ENCODE measurements around the gene AGBL5.
A peak's percentile ranks its signal among the peaks of the same experiment; 100 is the strongest.

AGBL5 gene

DNA sequence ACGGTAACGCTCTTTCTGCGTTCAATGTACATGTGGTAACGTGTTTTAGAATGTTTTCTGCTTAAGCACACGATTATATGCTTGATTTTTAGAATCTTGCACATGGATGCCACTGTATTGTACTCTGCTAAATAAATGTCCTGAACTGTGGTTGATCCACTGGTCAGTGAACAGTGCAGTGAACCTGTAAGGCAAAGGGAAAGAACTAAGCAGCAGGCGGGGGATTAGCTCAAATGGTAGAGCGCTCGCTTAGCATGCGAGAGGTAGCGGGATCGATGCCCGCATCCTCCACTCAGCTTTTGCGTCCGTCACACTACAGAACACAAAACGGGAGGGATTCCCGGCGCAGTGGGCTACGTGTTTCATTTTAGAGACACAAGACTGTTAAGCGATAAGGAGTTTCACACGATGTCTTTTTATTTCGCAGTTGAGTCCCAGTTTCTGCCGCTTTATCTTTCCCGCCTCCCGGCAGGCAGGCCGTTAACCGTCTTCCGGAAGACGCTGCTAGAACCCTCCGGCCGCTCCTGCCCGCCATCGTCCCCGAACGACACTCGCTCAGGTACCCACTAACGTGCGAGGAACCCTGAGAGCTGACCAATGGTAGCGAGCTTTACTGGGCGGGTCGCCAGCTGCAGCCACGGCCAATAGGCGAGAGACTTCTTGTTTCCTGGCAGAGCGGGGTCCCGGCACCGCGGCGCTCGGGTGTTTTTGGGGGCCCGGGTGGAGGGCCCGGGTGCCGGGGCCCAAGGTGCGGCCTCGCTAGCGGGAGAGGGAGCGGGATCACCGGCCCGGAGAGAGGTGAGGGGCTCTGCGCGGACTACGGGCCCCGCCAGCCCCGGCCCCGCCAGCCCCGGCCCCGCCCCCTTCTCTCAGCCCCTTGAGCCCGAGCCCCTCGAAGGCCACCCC is at the start of gene AGBL5 (continued):
- TF ChIP-seq ZNF24 (tag by site-specific recombination; IDR thresholded peaks at IDR 0.05) (peak; percentile 34; the same call in 1 of the 2 replicates), TCF7L2 (IDR thresholded peaks at IDR 0.05; ENCODE audit: borderline replicate concordance, low read depth, low read length) (no peak), ZNF157 (tag by site-specific recombination; IDR thresholded peaks at IDR 0.05) (no peak), FEZF1 (tag by site-specific recombination; IDR thresholded peaks at IDR 0.05) (peak; percentile 44; the same call in 1 of the 2 replicates), SALL2 (tag by site-specific recombination; IDR thresholded peaks at IDR 0.05; ENCODE audit: borderline replicate concordance) (no peak)
- TF ChIP-seq, protein P1, sequence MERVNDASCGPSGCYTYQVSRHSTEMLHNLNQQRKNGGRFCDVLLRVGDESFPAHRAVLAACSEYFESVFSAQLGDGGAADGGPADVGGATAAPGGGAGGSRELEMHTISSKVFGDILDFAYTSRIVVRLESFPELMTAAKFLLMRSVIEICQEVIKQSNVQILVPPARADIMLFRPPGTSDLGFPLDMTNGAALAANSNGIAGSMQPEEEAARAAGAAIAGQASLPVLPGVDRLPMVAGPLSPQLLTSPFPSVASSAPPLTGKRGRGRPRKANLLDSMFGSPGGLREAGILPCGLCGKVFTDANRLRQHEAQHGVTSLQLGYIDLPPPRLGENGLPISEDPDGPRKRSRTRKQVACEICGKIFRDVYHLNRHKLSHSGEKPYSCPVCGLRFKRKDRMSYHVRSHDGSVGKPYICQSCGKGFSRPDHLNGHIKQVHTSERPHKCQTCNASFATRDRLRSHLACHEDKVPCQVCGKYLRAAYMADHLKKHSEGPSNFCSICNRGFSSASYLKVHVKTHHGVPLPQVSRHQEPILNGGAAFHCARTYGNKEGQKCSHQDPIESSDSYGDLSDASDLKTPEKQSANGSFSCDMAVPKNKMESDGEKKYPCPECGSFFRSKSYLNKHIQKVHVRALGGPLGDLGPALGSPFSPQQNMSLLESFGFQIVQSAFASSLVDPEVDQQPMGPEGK (tag by site-specific recombination; IDR thresholded peaks at IDR 0.05), result 0 out of 2 replicates have a peak, but pooled peaks have one; percentile 14
- TF ChIP-seq, protein P2, sequence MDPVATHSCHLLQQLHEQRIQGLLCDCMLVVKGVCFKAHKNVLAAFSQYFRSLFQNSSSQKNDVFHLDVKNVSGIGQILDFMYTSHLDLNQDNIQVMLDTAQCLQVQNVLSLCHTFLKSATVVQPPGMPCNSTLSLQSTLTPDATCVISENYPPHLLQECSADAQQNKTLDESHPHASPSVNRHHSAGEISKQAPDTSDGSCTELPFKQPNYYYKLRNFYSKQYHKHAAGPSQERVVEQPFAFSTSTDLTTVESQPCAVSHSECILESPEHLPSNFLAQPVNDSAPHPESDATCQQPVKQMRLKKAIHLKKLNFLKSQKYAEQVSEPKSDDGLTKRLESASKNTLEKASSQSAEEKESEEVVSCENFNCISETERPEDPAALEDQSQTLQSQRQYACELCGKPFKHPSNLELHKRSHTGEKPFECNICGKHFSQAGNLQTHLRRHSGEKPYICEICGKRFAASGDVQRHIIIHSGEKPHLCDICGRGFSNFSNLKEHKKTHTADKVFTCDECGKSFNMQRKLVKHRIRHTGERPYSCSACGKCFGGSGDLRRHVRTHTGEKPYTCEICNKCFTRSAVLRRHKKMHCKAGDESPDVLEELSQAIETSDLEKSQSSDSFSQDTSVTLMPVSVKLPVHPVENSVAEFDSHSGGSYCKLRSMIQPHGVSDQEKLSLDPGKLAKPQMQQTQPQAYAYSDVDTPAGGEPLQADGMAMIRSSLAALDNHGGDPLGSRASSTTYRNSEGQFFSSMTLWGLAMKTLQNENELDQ (tag by site-specific recombination; IDR thresholded peaks at IDR 0.05; ENCODE audit: low read depth), result no peak
- TF ChIP-seq, protein P3, sequence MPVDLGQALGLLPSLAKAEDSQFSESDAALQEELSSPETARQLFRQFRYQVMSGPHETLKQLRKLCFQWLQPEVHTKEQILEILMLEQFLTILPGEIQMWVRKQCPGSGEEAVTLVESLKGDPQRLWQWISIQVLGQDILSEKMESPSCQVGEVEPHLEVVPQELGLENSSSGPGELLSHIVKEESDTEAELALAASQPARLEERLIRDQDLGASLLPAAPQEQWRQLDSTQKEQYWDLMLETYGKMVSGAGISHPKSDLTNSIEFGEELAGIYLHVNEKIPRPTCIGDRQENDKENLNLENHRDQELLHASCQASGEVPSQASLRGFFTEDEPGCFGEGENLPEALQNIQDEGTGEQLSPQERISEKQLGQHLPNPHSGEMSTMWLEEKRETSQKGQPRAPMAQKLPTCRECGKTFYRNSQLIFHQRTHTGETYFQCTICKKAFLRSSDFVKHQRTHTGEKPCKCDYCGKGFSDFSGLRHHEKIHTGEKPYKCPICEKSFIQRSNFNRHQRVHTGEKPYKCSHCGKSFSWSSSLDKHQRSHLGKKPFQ (tag by site-specific recombination; IDR thresholded peaks at IDR 0.05), result no peak; the same call in 1 of the 2 replicates
- TF ChIP-seq, protein P4, sequence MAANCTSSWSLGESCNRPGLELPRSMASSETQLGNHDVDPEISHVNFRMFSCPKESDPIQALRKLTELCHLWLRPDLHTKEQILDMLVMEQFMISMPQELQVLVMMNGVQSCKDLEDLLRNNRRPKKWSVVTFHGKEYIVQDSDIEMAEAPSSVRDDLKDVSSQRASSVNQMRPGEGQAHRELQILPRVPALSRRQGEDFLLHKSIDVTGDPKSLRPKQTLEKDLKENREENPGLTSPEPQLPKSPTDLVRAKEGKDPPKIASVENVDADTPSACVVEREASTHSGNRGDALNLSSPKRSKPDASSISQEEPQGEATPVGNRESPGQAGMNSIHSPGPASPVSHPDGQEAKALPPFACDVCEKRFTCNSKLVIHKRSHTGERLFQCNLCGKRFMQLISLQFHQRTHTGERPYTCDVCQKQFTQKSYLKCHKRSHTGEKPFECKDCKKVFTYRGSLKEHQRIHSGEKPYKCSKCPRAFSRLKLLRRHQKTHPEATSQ (tag by site-specific recombination; IDR thresholded peaks at IDR 0.05), result no peak
- TF ChIP-seq, protein P5, sequence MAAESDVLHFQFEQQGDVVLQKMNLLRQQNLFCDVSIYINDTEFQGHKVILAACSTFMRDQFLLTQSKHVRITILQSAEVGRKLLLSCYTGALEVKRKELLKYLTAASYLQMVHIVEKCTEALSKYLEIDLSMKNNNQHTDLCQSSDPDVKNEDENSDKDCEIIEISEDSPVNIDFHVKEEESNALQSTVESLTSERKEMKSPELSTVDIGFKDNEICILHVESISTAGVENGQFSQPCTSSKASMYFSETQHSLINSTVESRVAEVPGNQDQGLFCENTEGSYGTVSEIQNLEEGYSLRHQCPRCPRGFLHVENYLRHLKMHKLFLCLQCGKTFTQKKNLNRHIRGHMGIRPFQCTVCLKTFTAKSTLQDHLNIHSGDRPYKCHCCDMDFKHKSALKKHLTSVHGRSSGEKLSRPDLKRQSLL (tag by site-specific recombination; IDR thresholded peaks at IDR 0.05), result peak; percentile 41
- TF ChIP-seq, protein P6, sequence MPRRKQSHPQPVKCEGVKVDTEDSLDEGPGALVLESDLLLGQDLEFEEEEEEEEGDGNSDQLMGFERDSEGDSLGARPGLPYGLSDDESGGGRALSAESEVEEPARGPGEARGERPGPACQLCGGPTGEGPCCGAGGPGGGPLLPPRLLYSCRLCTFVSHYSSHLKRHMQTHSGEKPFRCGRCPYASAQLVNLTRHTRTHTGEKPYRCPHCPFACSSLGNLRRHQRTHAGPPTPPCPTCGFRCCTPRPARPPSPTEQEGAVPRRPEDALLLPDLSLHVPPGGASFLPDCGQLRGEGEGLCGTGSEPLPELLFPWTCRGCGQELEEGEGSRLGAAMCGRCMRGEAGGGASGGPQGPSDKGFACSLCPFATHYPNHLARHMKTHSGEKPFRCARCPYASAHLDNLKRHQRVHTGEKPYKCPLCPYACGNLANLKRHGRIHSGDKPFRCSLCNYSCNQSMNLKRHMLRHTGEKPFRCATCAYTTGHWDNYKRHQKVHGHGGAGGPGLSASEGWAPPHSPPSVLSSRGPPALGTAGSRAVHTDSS (tag by site-specific recombination; IDR thresholded peaks at IDR 0.05), result peak; percentile 49; the same call in 1 of the 2 replicates

DNA sequence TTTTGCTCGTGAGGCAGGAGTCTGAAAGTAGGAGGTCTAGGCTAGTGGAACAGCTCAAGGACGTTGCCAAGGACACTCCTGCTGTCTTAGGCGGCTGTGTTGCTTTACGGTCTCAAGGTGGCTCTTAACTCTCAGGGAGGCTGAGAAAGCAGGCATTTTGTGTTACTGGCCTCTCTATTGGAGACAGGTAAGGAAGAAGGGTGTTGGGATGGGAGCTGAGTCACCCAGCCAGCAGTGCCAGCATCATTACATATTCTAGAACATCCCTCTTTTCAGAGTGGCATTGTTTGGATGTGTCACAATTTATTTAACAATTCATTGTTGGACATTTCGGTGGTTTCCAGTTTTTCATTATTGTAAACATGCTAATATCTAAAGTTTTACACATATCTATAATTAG is 49.5 kb upstream of the AGBL5 start:
- no peak overlapping the region for H3K27ac ChIP-seq (ENCODE audit: extremely low read depth, low read depth, low read length)
- no peaks in the 10 kb centered on the region for H3K36me3 ChIP-seq (ENCODE audit: control insufficient read depth in 2 of 2, insufficient read depth in 1 of 2, low read length in 2 of 2)
- no peak overlapping the region for H3K4me3 ChIP-seq (ENCODE audit: low read depth, low read length)
- H3K9me3 ChIP-seq (ENCODE audit: control insufficient read depth, insufficient read depth, low read depth, low read length), result no peaks in the 10 kb centered on the region
- ChIA-PET POLR2A (no interaction called here), CTCF (interaction anchor here (0.7 to 1.3 kb wide), 2 partner anchors 15 to 31 kb away, joined by 3 to 4 read pairs; no protein-coding TSS in a partner anchor)
- no peaks in the 10 kb centered on the region for H3K4me1 ChIP-seq (ENCODE audit: control insufficient read depth, insufficient read depth, low read length)
- no peak for TF ChIP-seq KLF7 (tag by site-specific recombination; IDR thresholded peaks at IDR 0.05; ENCODE audit: borderline replicate concordance)
- TF ChIP-seq ZNF776 (tag by site-specific recombination; IDR thresholded peaks at IDR 0.05; ENCODE audit: borderline replicate concordance), result no peak
- no peak for TF ChIP-seq YY1 (tag by site-specific recombination; IDR thresholded peaks at IDR 0.05)
- TF ChIP-seq ZSCAN30 (tag by site-specific recombination; IDR thresholded peaks at IDR 0.05), result no peak
- TF ChIP-seq ZBTB8A (tag by site-specific recombination; IDR thresholded peaks at IDR 0.05), result no peak
- TF ChIP-seq ZNF19 (tag by site-specific recombination; IDR thresholded peaks at IDR 0.05; ENCODE audit: low read depth), result no peak
- TF ChIP-seq ZNF24 (tag by site-specific recombination; IDR thresholded peaks at IDR 0.05), result no peak
- no peak for TF ChIP-seq MEIS1 (CRISPR knock-in tag; IDR thresholded peaks at IDR 0.05; ENCODE audit: borderline replicate concordance)
- no peak for TF ChIP-seq FEZF1 (tag by site-specific recombination; IDR thresholded peaks at IDR 0.05)
- TF ChIP-seq GLI4 (tag by site-specific recombination; IDR thresholded peaks at IDR 0.05), result no peak
- TF ChIP-seq ZNF777 (tag by site-specific recombination; IDR thresholded peaks at IDR 0.05; ENCODE audit: borderline replicate concordance), result no peak

All from HEK293 (cell line).